ENCODE data around the gene MYO19. TPM values are rescaled to one million over a fixed set of nuclear protein-coding genes. Genes with fewer than 3 reads are reported as not detected.

Gene MYO19
- total and polyA plus RNA-seq, 9 of the 15 experiments (the other 6 are each of a cell fraction or from before 2014, with no cell fraction given): 21.6 to 176 (median 129) TPM

- BruUV-seq (replicated peaks): no TSS peak
- intact Hi-C loops (cut with micrococcal nuclease): no loop called here
- Histone ChIP-seq H3K9ac (ENCODE audit: insufficient read depth in 1 of 2, low read depth in 2 of 2, low read length in 2 of 2) (peak overlapping the region; percentile 73 to 98; a peak in 3 of 4 replicates), H3K4me2 (ENCODE audit: insufficient read depth, low read length) (peak overlapping the region; percentile 90), H4K20me1 (replicated peaks; ENCODE audit: control insufficient read depth, insufficient read depth, low read length) (peaks cover under 1% of the 10 kb centered on the region; the same call in 1 of the 2 replicates), H3K4me1 (replicated peaks in 1 of 2; ENCODE audit: control insufficient read depth in 2 of 2, insufficient read depth in 2 of 2, low read length in 2 of 2) (peaks cover 14 to 27% of the 10 kb centered on the region in 2 experiments; a peak in 4 of 5 replicates), H3K9me1 (ENCODE audit: control insufficient read depth, insufficient read depth, low read length) (no peaks in the 10 kb centered on the region), H3K9me3 (replicated peaks; ENCODE audit: control insufficient read depth, insufficient read depth, low read depth, low read length) (no peaks in the 10 kb centered on the region), H3K27ac (ENCODE audit: extremely low read depth, low read depth, low read length) (peak overlapping the region; percentile 18; the same call in 2 of the 3 replicates), H3K36me3 (ENCODE audit: control insufficient read depth, insufficient read depth, low read length) (peaks cover 19% of the 10 kb centered on the region), H3K27me3 (ENCODE audit: control insufficient read depth in 2 of 2, insufficient read depth in 2 of 2, low read length in 2 of 2) (no peaks in the 10 kb centered on the region; a peak in 2 of 5 replicates), H2AFZ (ENCODE audit: low read depth, low read length) (peak overlapping the region; percentile 94), H3K4me3 (peak overlapping the region; percentile 85), H3K79me2 (ENCODE audit: control insufficient read depth, insufficient read depth, low read length) (peaks cover 45% of the 10 kb centered on the region)
- CTCF ChIA-PET (ENCODE audit: low intra/inter-chr PET ratio): no interaction called here
- ATAC-seq (no peak), DNase-seq (ENCODE audit: extremely low read depth in 1 of 4, low spot score in 3 of 4) (peak in 2 of 4 experiments; percentile 15 to 34), FAIRE-seq (no peak)
- TF ChIP-seq TRIM28 (IDR thresholded peaks at IDR 0.05): no peak
- no peak for TF ChIP-seq POU5F1 (IDR thresholded peaks at IDR 0.05; ENCODE audit: borderline replicate concordance, low read depth, low read length, partially characterized antibody)
- TF ChIP-seq SP2 (IDR thresholded peaks at IDR 0.05; ENCODE audit: extremely low read depth, low read depth, low read length, poor library complexity, severe bottlenecking): no peak
- no peak for TF ChIP-seq NR2F6 (CRISPR knock-in tag; IDR thresholded peaks at IDR 0.05)
- no peak for TF ChIP-seq CBX2 (IDR thresholded peaks at IDR 0.05; ENCODE audit: insufficient read depth, low read length, poor library complexity, severe bottlenecking)
- TF ChIP-seq BHLHE40 (IDR thresholded peaks at IDR 0.05; ENCODE audit: low read length): no peak
- in situ Hi-C loops (cut with MboI): loop anchor here (25.0 kb wide), 1 partner anchor 524 kb away; no protein-coding TSS in a partner anchor
- POLR2A ChIA-PET: interaction anchor here (0.7 to 2.3 kb wide), 5 partner anchors 9 to 430 kb away, joined by 3 to 10 read pairs (median 3); no protein-coding TSS in a partner anchor
- WGBS (ENCODE audit: insufficient coverage, low coverage, missing lambda C conversion rate): 34% methylated on average over 10 of the region's 10 CpGs
Measured at GRCh38 chr17:36485805-36486203, 48.9 kb downstream of the MYO19 start.

Data from K562 (cell line).